HEK293 (cell line): ENCODE data around the gene NR3C2.

ENCODE experiments used
- BCL11B ChIP-seq: fragments of 450-650 bp; formaldehyde crosslinking; IDR thresholded peaks from 2 replicates; pipeline ENCODE4 v1.5.1; 2016; ENCODE audit warnings: low read depth, missing biosample characterization, missing genetic modification characterization
- HOXC10 ChIP-seq: sonication (generic); formaldehyde crosslinking; IDR thresholded peaks from 2 replicates; pipeline ENCODE4 v1.8.1; 2023; ENCODE audit warnings: mild to moderate bottlenecking, missing genetic modification reagents
- KLF8 ChIP-seq: fragments of 450-650 bp; formaldehyde crosslinking; IDR thresholded peaks from 2 replicates; pipeline ENCODE4 v1.5.1; 2016; ENCODE audit warnings: missing biosample characterization, missing genetic modification characterization
- PRDM1 ChIP-seq: fragments of 450-650 bp; formaldehyde crosslinking; IDR thresholded peaks from 2 replicates; pipeline ENCODE4; 2016; ENCODE audit warnings: missing biosample characterization, missing genetic modification characterization
- REST ChIP-seq: fragments of 450-650 bp; formaldehyde crosslinking; IDR thresholded peaks from 2 replicates; pipeline ENCODE4 v1.5.1; 2016; ENCODE audit warnings: missing biosample characterization, missing genetic modification characterization
- SP3 ChIP-seq: fragments of 450-650 bp; formaldehyde crosslinking; IDR thresholded peaks from 2 replicates; pipeline ENCODE4 v1.5.1; 2016; ENCODE audit warnings: missing biosample characterization, missing genetic modification characterization
- WT1 ChIP-seq: fragments of 450-650 bp; formaldehyde crosslinking; IDR thresholded peaks from 2 replicates; pipeline ENCODE4 v1.5.1; 2016; ENCODE audit warnings: missing biosample characterization, missing genetic modification characterization
- YY1 ChIP-seq: fragments of 450-650 bp; formaldehyde crosslinking; IDR thresholded peaks from 2 replicates; pipeline ENCODE4 v1.5.1; 2018; ENCODE audit warnings: missing biosample characterization, missing genetic modification characterization
- ZBTB1 ChIP-seq: fragments of 450-650 bp; formaldehyde crosslinking; IDR thresholded peaks from 2 replicates; pipeline ENCODE4 v1.5.1; 2016; ENCODE audit warnings: missing biosample characterization, missing genetic modification characterization
- ZBTB10 ChIP-seq: fragments of 450-650 bp; formaldehyde crosslinking; IDR thresholded peaks from 2 replicates; pipeline ENCODE4 v1.5.1; 2016; ENCODE audit warnings: missing biosample characterization, missing genetic modification characterization
- ZBTB17 ChIP-seq: fragments of 450-650 bp; formaldehyde crosslinking; IDR thresholded peaks from 2 replicates; pipeline ENCODE4 v1.5.1; 2016; ENCODE audit warnings: missing biosample characterization, missing genetic modification characterization
- ZBTB48 ChIP-seq: fragments of 450-650 bp; formaldehyde crosslinking; IDR thresholded peaks from 2 replicates; pipeline ENCODE4 v1.5.1; 2016; ENCODE audit warnings: missing biosample characterization, missing genetic modification characterization
- ZBTB49 ChIP-seq: fragments of 450-650 bp; formaldehyde crosslinking; IDR thresholded peaks from 2 replicates; pipeline ENCODE4 v1.5.1; 2016; ENCODE audit warnings: missing biosample characterization, missing genetic modification characterization, low read depth
- ZEB2 ChIP-seq: fragments of 450-650 bp; formaldehyde crosslinking; IDR thresholded peaks from 2 replicates; pipeline ENCODE4 v1.5.1; 2016; ENCODE audit warnings: missing biosample characterization, missing genetic modification characterization
- ZNF10 ChIP-seq: fragments of 450-650 bp; formaldehyde crosslinking; IDR thresholded peaks from 2 replicates; pipeline ENCODE4 v1.5.1; 2017; ENCODE audit warnings: missing biosample characterization, missing genetic modification characterization
- ZNF132 ChIP-seq: fragments of 450-650 bp; formaldehyde crosslinking; IDR thresholded peaks from 2 replicates; pipeline ENCODE4 v1.5.1; 2017; ENCODE audit warnings: missing biosample characterization, missing genetic modification characterization, borderline replicate concordance
- ZNF138 ChIP-seq: fragments of 450-650 bp; formaldehyde crosslinking; IDR thresholded peaks from 2 replicates; pipeline ENCODE4 v1.5.1; 2016; ENCODE audit warnings: missing biosample characterization, missing genetic modification characterization, borderline replicate concordance
- ZNF16 ChIP-seq: fragments of 450-650 bp; formaldehyde crosslinking; IDR thresholded peaks from 2 replicates; pipeline ENCODE4 v1.5.1; 2016; ENCODE audit warnings: low read depth, missing biosample characterization, missing genetic modification characterization
- ZNF169 ChIP-seq: fragments of 450-650 bp; formaldehyde crosslinking; IDR thresholded peaks from 2 replicates; pipeline ENCODE4 v1.5.1; 2016; ENCODE audit warnings: missing biosample characterization, missing genetic modification characterization
- ZNF175 ChIP-seq: fragments of 450-650 bp; formaldehyde crosslinking; IDR thresholded peaks from 2 replicates; pipeline ENCODE4 v1.5.1; 2016; ENCODE audit warnings: missing biosample characterization, missing genetic modification characterization
- ZNF394 ChIP-seq: fragments of 450-650 bp; formaldehyde crosslinking; IDR thresholded peaks from 2 replicates; pipeline ENCODE4 v1.5.1; 2016; ENCODE audit warnings: missing biosample characterization, missing genetic modification characterization, mild to moderate bottlenecking, moderate library complexity, borderline replicate concordance
- ZNF423 ChIP-seq: fragments of 450-650 bp; formaldehyde crosslinking; IDR thresholded peaks from 2 replicates; pipeline ENCODE4 v1.5.1; 2016; ENCODE audit warnings: missing biosample characterization, missing genetic modification characterization
- ZNF549 ChIP-seq: fragments of 450-650 bp; IDR thresholded peaks from 2 replicates; pipeline ENCODE4 v1.5.1; 2018; ENCODE audit warnings: missing biosample characterization, missing genetic modification characterization, mild to moderate bottlenecking, inconsistent platforms, moderate library complexity
- ZNF626 ChIP-seq: fragments of 450-650 bp; sonication (Bioruptor Pico); formaldehyde crosslinking; IDR thresholded peaks from 2 replicates; pipeline ENCODE4 v1.5.1; 2018; ENCODE audit warnings: missing biosample characterization, missing genetic modification characterization, inconsistent platforms
- ZNF629 ChIP-seq: fragments of 450-650 bp; formaldehyde crosslinking; IDR thresholded peaks from 2 replicates; pipeline ENCODE4 v1.5.1; 2017; ENCODE audit warnings: missing biosample characterization, missing genetic modification characterization
- ZNF664 ChIP-seq: fragments of 450-650 bp; formaldehyde crosslinking; IDR thresholded peaks from 2 replicates; pipeline ENCODE4 v1.5.1; 2016; ENCODE audit warnings: missing biosample characterization, missing genetic modification characterization
- ZNF677 ChIP-seq: fragments of 450-650 bp; IDR thresholded peaks from 2 replicates; pipeline ENCODE4 v1.5.0; 2018; ENCODE audit warnings: missing biosample characterization, mild to moderate bottlenecking, missing genetic modification characterization, moderate library complexity
- ZNF777 ChIP-seq: fragments of 450-650 bp; formaldehyde crosslinking; IDR thresholded peaks from 2 replicates; pipeline ENCODE4 v1.5.1; 2017; ENCODE audit warnings: missing biosample characterization, missing genetic modification characterization, borderline replicate concordance
- ZNF791 ChIP-seq: fragments of 450-650 bp; formaldehyde crosslinking; IDR thresholded peaks from 2 replicates; pipeline ENCODE4 v1.5.1; 2016; ENCODE audit warnings: missing biosample characterization, missing genetic modification characterization
- ZNF837 ChIP-seq: fragments of 450-650 bp; formaldehyde crosslinking; IDR thresholded peaks from 2 replicates; pipeline ENCODE4 v1.5.1; 2016; ENCODE audit warnings: missing biosample characterization, missing genetic modification characterization
- TF ChIP-seq, protein P1 (sequence below): fragments of 450-650 bp; formaldehyde crosslinking; IDR thresholded peaks from 2 replicates; pipeline ENCODE4 v1.5.0; 2017; ENCODE audit warnings: missing biosample characterization, missing genetic modification characterization, borderline replicate concordance

Gene NR3C2

DNA sequence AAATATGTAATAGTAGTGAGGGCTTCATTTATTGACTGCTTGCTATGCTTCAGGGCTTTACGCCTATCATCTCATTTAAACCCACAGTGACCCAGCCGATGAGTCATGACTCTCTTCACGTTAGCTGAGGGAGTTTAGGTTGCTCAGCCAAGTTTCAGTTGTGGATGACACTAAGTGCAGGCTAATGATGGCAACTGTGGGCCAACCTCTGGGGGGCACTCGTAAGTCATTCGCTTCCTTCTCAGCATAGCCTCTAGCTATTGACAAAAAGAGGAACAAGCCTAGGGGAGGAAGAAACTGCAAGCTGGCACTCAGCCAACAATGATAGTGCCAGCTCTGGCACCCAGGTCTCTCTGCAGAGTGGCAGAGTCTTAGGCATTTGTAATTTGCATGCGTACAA is 385.3 kb downstream of the NR3C2 start (continued):
- no peak for TF ChIP-seq ZBTB48 (tag by site-specific recombination)
- TF ChIP-seq ZBTB1 (tag by site-specific recombination) = no peak
- TF ChIP-seq ZNF791 (tag by site-specific recombination) = no peak
- no peak for TF ChIP-seq ZNF16 (tag by site-specific recombination)
- TF ChIP-seq, protein P1, sequence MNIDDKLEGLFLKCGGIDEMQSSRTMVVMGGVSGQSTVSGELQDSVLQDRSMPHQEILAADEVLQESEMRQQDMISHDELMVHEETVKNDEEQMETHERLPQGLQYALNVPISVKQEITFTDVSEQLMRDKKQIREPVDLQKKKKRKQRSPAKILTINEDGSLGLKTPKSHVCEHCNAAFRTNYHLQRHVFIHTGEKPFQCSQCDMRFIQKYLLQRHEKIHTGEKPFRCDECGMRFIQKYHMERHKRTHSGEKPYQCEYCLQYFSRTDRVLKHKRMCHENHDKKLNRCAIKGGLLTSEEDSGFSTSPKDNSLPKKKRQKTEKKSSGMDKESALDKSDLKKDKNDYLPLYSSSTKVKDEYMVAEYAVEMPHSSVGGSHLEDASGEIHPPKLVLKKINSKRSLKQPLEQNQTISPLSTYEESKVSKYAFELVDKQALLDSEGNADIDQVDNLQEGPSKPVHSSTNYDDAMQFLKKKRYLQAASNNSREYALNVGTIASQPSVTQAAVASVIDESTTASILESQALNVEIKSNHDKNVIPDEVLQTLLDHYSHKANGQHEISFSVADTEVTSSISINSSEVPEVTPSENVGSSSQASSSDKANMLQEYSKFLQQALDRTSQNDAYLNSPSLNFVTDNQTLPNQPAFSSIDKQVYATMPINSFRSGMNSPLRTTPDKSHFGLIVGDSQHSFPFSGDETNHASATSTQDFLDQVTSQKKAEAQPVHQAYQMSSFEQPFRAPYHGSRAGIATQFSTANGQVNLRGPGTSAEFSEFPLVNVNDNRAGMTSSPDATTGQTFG = no peak
- TF ChIP-seq ZNF626 = 0 out of 2 replicates have a peak, but pooled peaks have one; percentile 40
- TF ChIP-seq ZBTB17 (tag by site-specific recombination) = no peak
- TF ChIP-seq HOXC10 (CRISPR knock-in tag) = no peak
- TF ChIP-seq ZBTB49 = no peak
- peak; percentile 32; the same call in 1 of the 2 replicates for TF ChIP-seq KLF8 (tag by site-specific recombination)
- 0 out of 2 replicates have a peak, but pooled peaks have one; percentile 38 for TF ChIP-seq ZNF549
- TF ChIP-seq ZNF777 = no peak
- no peak for TF ChIP-seq ZNF423
- peak; percentile 68 for TF ChIP-seq ZNF629 (tag by site-specific recombination)
- 0 out of 2 replicates have a peak, but pooled peaks have one; percentile 21 for TF ChIP-seq ZNF394 (tag by site-specific recombination)
- no peak for TF ChIP-seq ZNF175
- TF ChIP-seq ZNF837 (tag by site-specific recombination) = no peak
- no peak for TF ChIP-seq ZNF677
- no peak for TF ChIP-seq SP3 (tag by site-specific recombination)
- TF ChIP-seq ZBTB10 = no peak
- peak; percentile 55; the same call in 1 of the 2 replicates for TF ChIP-seq ZEB2
- no peak for TF ChIP-seq PRDM1 (tag by site-specific recombination)
- no peak for TF ChIP-seq REST (tag by site-specific recombination)
- no peak for TF ChIP-seq YY1 (tag by site-specific recombination)
- TF ChIP-seq WT1 (tag by site-specific recombination) = peak; percentile 32; the same call in 1 of the 2 replicates
- TF ChIP-seq ZNF132 (tag by site-specific recombination) = no peak
- no peak for TF ChIP-seq ZNF169 (tag by site-specific recombination)
- TF ChIP-seq ZNF10 = no peak
- TF ChIP-seq BCL11B = no peak
- TF ChIP-seq ZNF664 = peak; percentile 98
- TF ChIP-seq ZNF138 = no peak
